GM12878 (cell line): ENCODE measurements around the gene ANKRD55. TPM values are rescaled to one million over a fixed set of nuclear protein-coding genes. Genes with fewer than 3 reads are reported as not detected.

Source experiments
- ATAC-seq: fragments of 200-7000 bp; cut with Tn5 transposase; 3 replicates; pipeline ENCODE4 v1.9.1; 2020; ENCODE audit warnings: mild to moderate bottlenecking, moderate library complexity
- BruUV-seq: library from RNA; stranded (reverse); fragments of 400-500 nt; replicated peaks from 2 replicates; lab custom pipeline; 2021; lab: Mats Ljungman, UMichigan
- CTCF ChIA-PET: fragments of 300-600 bp; sonication (Branson Sonifier 250); formaldehyde crosslinking; extraction: SDS; loops from one replicate; lab custom pipeline; 2021; ENCODE audit warnings: inconsistent platforms; lab: Yijun Ruan, JAX
- POLR2A ChIA-PET: fragments of 350-600 bp; formaldehyde crosslinking; extraction: SDS; loops from one replicate; lab custom pipeline; 2021; ENCODE audit warnings: inconsistent platforms; lab: Charles Lee
- RAD21 ChIA-PET: fragments of 300-600 bp; sonication (Branson Sonifier 250); formaldehyde crosslinking; loops from one replicate; lab custom pipeline; 2023; ENCODE audit warnings: antibody characterized with exemption; ENCODE audit not compliant: unreplicated experiment; lab: Charles Lee
- SMC1A ChIA-PET: fragments of 300-600 bp; sonication (Branson Sonifier 250); formaldehyde crosslinking; loops from one replicate; lab custom pipeline; 2023; ENCODE audit not compliant: unreplicated experiment, uncharacterized antibody; lab: Charles Lee
- DNase-seq: peaks from one replicate; pipeline ENCODE4 v3.0.0-alpha.2; 2011; ENCODE audit warnings: low read depth, low spot score
- FAIRE-seq: peaks from 3 replicates; lab custom pipeline; 2011; peaks lifted over from hg19 to GRCh38; lab: Jason Lieb, UNC
- H2AFZ ChIP-seq: 2 replicates; pipeline ENCODE4 v1.6.0; 2011; ENCODE audit warnings: low read depth, low read length, control low read depth; ENCODE audit not compliant: control insufficient read depth
- H3K27ac ChIP-seq: 2 replicates; pipeline ENCODE4 v1.5.1; 2011; ENCODE audit warnings: control low read depth; ENCODE audit not compliant: control insufficient read depth, insufficient read depth
- H3K27me3 ChIP-seq, 2 experiments: replicated peaks in 1 of 2; 2 replicates each; pipeline versions ENCODE4 v1.6.0 to v1.6.1; 2011; ENCODE audit warnings: low read length in 1 of 2; ENCODE audit not compliant: control insufficient read depth in 2 of 2, insufficient read depth in 2 of 2
- H3K36me3 ChIP-seq, 2 experiments: 2 replicates each; pipeline ENCODE4 v1.5.1; 2011; ENCODE audit warnings: low read length in 1 of 2; ENCODE audit not compliant: control insufficient read depth in 2 of 2, insufficient read depth in 2 of 2
- H3K4me1 ChIP-seq: 2 replicates; pipeline ENCODE4 v1.6.1; 2011; ENCODE audit warnings: mild to moderate bottlenecking, low read length, moderate library complexity, mixed read lengths; ENCODE audit not compliant: control insufficient read depth, insufficient read depth
- H3K4me2 ChIP-seq: 2 replicates; pipeline ENCODE4 v1.6.0; 2011; ENCODE audit warnings: control low read depth; ENCODE audit not compliant: control insufficient read depth, insufficient read depth
- H3K4me3 ChIP-seq: fragments of 200-600 bp; sonication (generic); 2 replicates; pipeline ENCODE4 v1.5.1; 2016
- H3K79me2 ChIP-seq: 2 replicates; pipeline ENCODE4 v1.6.0; 2011; ENCODE audit warnings: low read length; ENCODE audit not compliant: control insufficient read depth, insufficient read depth
- H3K9ac ChIP-seq: 2 replicates; pipeline ENCODE4 v1.8.0; 2011; ENCODE audit warnings: low read length, control low read depth, mixed read lengths; ENCODE audit not compliant: control insufficient read depth, insufficient read depth
- H3K9me3 ChIP-seq: replicated peaks from 3 replicates; pipeline ENCODE4 v1.5.1; 2011; ENCODE audit warnings: mild to moderate bottlenecking, low read length; ENCODE audit not compliant: control insufficient read depth, insufficient read depth
- H4K20me1 ChIP-seq: 2 replicates; pipeline ENCODE4 v1.6.0; 2011; ENCODE audit not compliant: control insufficient read depth, insufficient read depth
- ATF7 ChIP-seq: fragments of 450-650 bp; IDR thresholded peaks from 2 replicates; pipeline ENCODE4 v1.6.1; 2016; ENCODE audit warnings: low read depth, mild to moderate bottlenecking
- CHD2 ChIP-seq: IDR thresholded peaks from 2 replicates; pipeline ENCODE4 v1.6.1; 2011; ENCODE audit warnings: low read depth, low read length, improper control_type of control experiment, borderline replicate concordance
- HDAC6 ChIP-seq: fragments of 200-600 bp; sonication (generic); IDR thresholded peaks from one replicate; pipeline ENCODE4 v1.8.0; 2017; ENCODE audit warnings: antibody characterized with exemption; ENCODE audit not compliant: unreplicated experiment
- MLLT1 ChIP-seq: fragments of 450-650 bp; IDR thresholded peaks from 2 replicates; pipeline ENCODE4 v1.6.1; 2016; ENCODE audit warnings: mild to moderate bottlenecking
- RUNX3 ChIP-seq: IDR thresholded peaks from 2 replicates; pipeline ENCODE4 v1.6.1; 2012; ENCODE audit warnings: low read length, inconsistent platforms
- TBL1XR1 ChIP-seq: IDR thresholded peaks from 2 replicates; pipeline ENCODE4 v1.6.1; 2012; ENCODE audit warnings: low read depth, low read length, improper control_type of control experiment
- ZBED1 ChIP-seq: IDR thresholded peaks from 2 replicates; pipeline ENCODE4 v1.6.1; 2016; ENCODE audit warnings: borderline replicate concordance
- WGBS: methylation state at CpG from one replicate; pipeline ENCODE4 v1.1.6; 2016; ENCODE audit warnings: low lambda C conversion rate; ENCODE audit not compliant: insufficient replicate concordance, insufficient coverage; ENCODE audit errors: missing lambda C conversion rate; 5-methylcytosine and 5-hydroxymethylcytosine counted together
- in situ Hi-C: fragments of 300-500 bp; cut with MboI; formaldehyde crosslinking; loops from 9 replicates; pipeline ENCODE4 v1.14.3; 2018; ENCODE audit warnings: mixed read lengths
- intact Hi-C: fragments of 100-400 bp; cut with micrococcal nuclease; formaldehyde crosslinking; loops from one replicate; pipeline ENCODE4 v1.14.2; 2022; ENCODE audit not compliant: unreplicated experiment
- polyA plus RNA-seq, 11 experiments: library from polyadenylated mRNA; depleted of rRNA in 4 of 11; unstranded in 6 of 11; stranded (reverse) in 5 of 11; fragments of >200 nt; fragmentation: Nextera tagmentation in 4 of 11; fragmentation: Illumina TruSeq in 1 of 11; extraction: Ambion mirVana in 4 of 11; extraction: Trizol in 1 of 11; gene quantifications; 1 replicate in 1 of 11; 2 replicates in 10 of 11; pipeline versions ENCODE4 v1.2.1 to v1.2.3, GENCODE V29; 2011 to 2016; ENCODE audit warnings: inconsistent platforms in 2 of 11, missing spikeins in 2 of 11, low read depth in 1 of 11
- total RNA-seq, 4 experiments: library from RNA; depleted of rRNA in 3 of 4; stranded (reverse); fragments of >200 nt in 3 of 4; fragmentation: Illumina TruSeq in 1 of 4; extraction: Trizol in 1 of 4; gene quantifications; 2 replicates each; pipeline versions ENCODE4 v1.2.1 to v1.2.3, GENCODE V29; 2013 to 2021

The ANKRD55 gene
- total and polyA plus RNA-seq, 10 of the 15 experiments (the other 5 are each of a cell fraction or from before 2014, with no cell fraction given), result 0.04 TPM; not detected in 9

GRCh38 chr5:56176871-56177533 lies 56.1 kb downstream of the ANKRD55 start (continued):
- TF ChIP-seq HDAC6 (no peak), TBL1XR1 (no peak), CHD2 (no peak)

GRCh38 chr5:56176155-56176798 lies 56.9 kb downstream of the ANKRD55 start:
- WGBS, result 48% methylated on average over 6 of the region's 6 CpGs
- H3K27ac ChIP-seq, result no peak overlapping the region
- ChIA-PET RAD21 (no interaction called here), CTCF (no interaction called here), SMC1A (interaction anchor here (0.8 to 1.0 kb wide), 2 partner anchors 74 to 185 kb away, joined by 3 read pairs; no protein-coding TSS in a partner anchor), POLR2A (no interaction called here)
- BruUV-seq, result no TSS peak
- H3K79me2 ChIP-seq, result no peaks in the 10 kb centered on the region
- intact Hi-C loops (no loop called here), in situ Hi-C loops (no loop called here)
- no peak overlapping the region for H3K4me2 ChIP-seq
- no peak for TF ChIP-seq ATF7
- no peak for TF ChIP-seq MLLT1
- TF ChIP-seq ZBED1, result no peak
- TF ChIP-seq RUNX3, result no peak
- FAIRE-seq (no peak), ATAC-seq (no peak), DNase-seq (no peak)
- H3K36me3 ChIP-seq, result no peaks in the 10 kb centered on the region
- no peaks in the 10 kb centered on the region for H3K27me3 ChIP-seq
- no peak overlapping the region for H2AFZ ChIP-seq
- H3K4me3 ChIP-seq, result no peak overlapping the region
- H3K4me1 ChIP-seq, result no peaks in the 10 kb centered on the region
- H3K9me3 ChIP-seq, result no peaks in the 10 kb centered on the region
- no peaks in the 10 kb centered on the region for H4K20me1 ChIP-seq
- no peak overlapping the region for H3K9ac ChIP-seq
